ENCODE data around the gene RASGEF1C. TPM values are rescaled to one million over a fixed set of nuclear protein-coding genes. Genes with fewer than 3 reads are reported as not detected.

The RASGEF1C gene
- polyA plus RNA-seq, 3 donors = not detected

DNA sequence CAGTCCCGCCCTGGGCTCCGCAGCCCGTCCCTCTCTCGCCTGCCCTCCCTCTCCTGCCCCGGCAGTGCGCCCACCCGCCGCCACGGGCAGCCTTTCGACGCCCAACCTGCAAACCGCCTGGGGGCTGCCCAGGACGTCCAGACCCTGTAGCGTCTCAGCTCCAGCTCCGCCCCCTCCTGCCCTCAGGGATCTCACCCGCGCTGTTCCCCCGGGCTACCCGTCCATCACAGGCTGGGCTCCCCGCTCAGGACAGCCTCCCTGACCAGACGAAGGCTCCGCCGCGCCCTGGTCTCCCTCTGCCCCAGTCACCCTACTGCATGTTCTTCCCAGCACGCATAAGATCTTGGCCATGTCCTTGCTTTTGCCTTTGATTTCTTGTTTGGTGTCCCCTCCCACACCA, 1.4 kb downstream of the RASGEF1C start:
- peaks cover 5 to 7% of the 10 kb centered on the region in 2 donors for H3K36me3 Mint-ChIP-seq
- no peak overlapping the region for H3K27ac Mint-ChIP-seq
- H3K9me3 Mint-ChIP-seq = peaks cover 0 to 13% (median 4%) of the 10 kb centered on the region in 7 donors
- Histone ChIP-seq H3K27me3 (ENCODE audit: control insufficient read depth in 2 of 2, insufficient read depth in 2 of 2, low read length in 2 of 2) (peaks cover 5 to 29% of the 10 kb centered on the region in 2 donors), H3K79me2 (ENCODE audit: insufficient read depth, low read length) (no peaks in the 10 kb centered on the region), H2AFZ (ENCODE audit: insufficient read depth, low read depth, low read length, poor library complexity, severe bottlenecking) (no peak overlapping the region), H3K4me3 (replicated peaks in 1 of 3; ENCODE audit: low read depth in 2 of 3, low read length in 3 of 3) (no peak overlapping the region), H3K9ac (ENCODE audit: insufficient read depth, low read length, poor library complexity, severe bottlenecking) (no peak overlapping the region), H3K9me3 (replicated peaks in 1 of 2; ENCODE audit: control insufficient read depth in 1 of 2, insufficient read depth in 1 of 2, low read length in 2 of 2) (no peaks in the 10 kb centered on the region), H3K27ac (ENCODE audit: low read depth in 1 of 2, low read length in 2 of 2) (no peak overlapping the region), H3K36me3 (replicated peaks in 1 of 2; ENCODE audit: control insufficient read depth in 1 of 2, insufficient read depth in 2 of 2, low read length in 2 of 2) (no peaks in the 10 kb centered on the region), H3K4me2 (replicated peaks; ENCODE audit: extremely low read depth, low read length, poor library complexity, severe bottlenecking) (no peak overlapping the region), H4K20me1 (ENCODE audit: insufficient read depth, low read length) (no peaks in the 10 kb centered on the region), H3K4me1 (ENCODE audit: control insufficient read depth in 1 of 2, insufficient read depth in 2 of 2, low read length in 2 of 2) (peaks cover 5 to 10% of the 10 kb centered on the region in 2 donors)
- WGBS (ENCODE audit: insufficient coverage) = 57% methylated on average over 25 of the region's 25 CpGs
- H3K4me3 Mint-ChIP-seq = peak overlapping the region in 1 of 2 donors; percentile 92
- intact Hi-C loops (cut with micrococcal nuclease) = loop anchor here in 1 of 2 donors (5.0 kb wide), 1 partner anchor 120 kb away; no protein-coding TSS in a partner anchor
- DNase-seq = no peak
- peaks cover 6% of the 10 kb centered on the region for H3K4me1 Mint-ChIP-seq
- TF ChIP-seq, protein P1, sequence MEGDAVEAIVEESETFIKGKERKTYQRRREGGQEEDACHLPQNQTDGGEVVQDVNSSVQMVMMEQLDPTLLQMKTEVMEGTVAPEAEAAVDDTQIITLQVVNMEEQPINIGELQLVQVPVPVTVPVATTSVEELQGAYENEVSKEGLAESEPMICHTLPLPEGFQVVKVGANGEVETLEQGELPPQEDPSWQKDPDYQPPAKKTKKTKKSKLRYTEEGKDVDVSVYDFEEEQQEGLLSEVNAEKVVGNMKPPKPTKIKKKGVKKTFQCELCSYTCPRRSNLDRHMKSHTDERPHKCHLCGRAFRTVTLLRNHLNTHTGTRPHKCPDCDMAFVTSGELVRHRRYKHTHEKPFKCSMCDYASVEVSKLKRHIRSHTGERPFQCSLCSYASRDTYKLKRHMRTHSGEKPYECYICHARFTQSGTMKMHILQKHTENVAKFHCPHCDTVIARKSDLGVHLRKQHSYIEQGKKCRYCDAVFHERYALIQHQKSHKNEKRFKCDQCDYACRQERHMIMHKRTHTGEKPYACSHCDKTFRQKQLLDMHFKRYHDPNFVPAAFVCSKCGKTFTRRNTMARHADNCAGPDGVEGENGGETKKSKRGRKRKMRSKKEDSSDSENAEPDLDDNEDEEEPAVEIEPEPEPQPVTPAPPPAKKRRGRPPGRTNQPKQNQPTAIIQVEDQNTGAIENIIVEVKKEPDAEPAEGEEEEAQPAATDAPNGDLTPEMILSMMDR (IDR thresholded peaks at IDR 0.05) = no peak
- peaks cover 26 to 59% (median 43%) of the 10 kb centered on the region in 3 donors for H3K27me3 Mint-ChIP-seq (ENCODE audit: low read depth in 3 of 3)

- H3K36me3 Mint-ChIP-seq = peaks cover 5 to 7% of the 10 kb centered on the region in 2 donors
- peaks cover 6% of the 10 kb centered on the region for H3K4me1 Mint-ChIP-seq
- H3K4me3 ChIP-seq (replicated peaks in 1 of 3; ENCODE audit: low read depth in 2 of 3, low read length in 3 of 3) = no peak overlapping the region
- peaks cover 5 to 10% of the 10 kb centered on the region in 2 donors for H3K4me1 ChIP-seq (ENCODE audit: control insufficient read depth in 1 of 2, insufficient read depth in 2 of 2, low read length in 2 of 2)
- no peaks in the 10 kb centered on the region for H3K9me3 ChIP-seq (replicated peaks in 1 of 2; ENCODE audit: control insufficient read depth in 1 of 2, insufficient read depth in 1 of 2, low read length in 2 of 2)
- H3K79me2 ChIP-seq (ENCODE audit: insufficient read depth, low read length) = no peaks in the 10 kb centered on the region
- no peaks in the 10 kb centered on the region for H4K20me1 ChIP-seq (ENCODE audit: insufficient read depth, low read length)
- peaks cover 5 to 29% of the 10 kb centered on the region in 2 donors for H3K27me3 ChIP-seq (ENCODE audit: control insufficient read depth in 2 of 2, insufficient read depth in 2 of 2, low read length in 2 of 2)
- DNase-seq = no peak
- H3K4me3 Mint-ChIP-seq = no peak overlapping the region
- H3K27me3 Mint-ChIP-seq (ENCODE audit: low read depth in 3 of 3) = peaks cover 25 to 54% (median 41%) of the 10 kb centered on the region in 3 donors
- 93% methylated on average over 10 of the region's 11 CpGs for WGBS (ENCODE audit: insufficient coverage)
- TF ChIP-seq, protein P1 (IDR thresholded peaks at IDR 0.05) = no peak
- no peak overlapping the region for H3K9ac ChIP-seq (ENCODE audit: insufficient read depth, low read length, poor library complexity, severe bottlenecking)
- H3K9me3 Mint-ChIP-seq = peaks cover 0 to 13% (median 4%) of the 10 kb centered on the region in 7 donors
- intact Hi-C loops (cut with micrococcal nuclease) = loop anchor here in 1 of 2 donors (5.0 kb wide), 1 partner anchor 120 kb away; no protein-coding TSS in a partner anchor
- H3K36me3 ChIP-seq (replicated peaks in 1 of 2; ENCODE audit: control insufficient read depth in 1 of 2, insufficient read depth in 2 of 2, low read length in 2 of 2) = no peaks in the 10 kb centered on the region
- H3K4me2 ChIP-seq (replicated peaks; ENCODE audit: extremely low read depth, low read length, poor library complexity, severe bottlenecking) = no peak overlapping the region
- no peak overlapping the region for H3K27ac Mint-ChIP-seq
- H3K27ac ChIP-seq (ENCODE audit: low read depth in 1 of 2, low read length in 2 of 2) = no peak overlapping the region
- H2AFZ ChIP-seq (ENCODE audit: insufficient read depth, low read depth, low read length, poor library complexity, severe bottlenecking) = no peak overlapping the region
These were observed 2.0 kb downstream of the RASGEF1C start for GRCh38 chr5:180206993-180207392.
